ENCODE results near the gene MALT1. TPM values are rescaled to one million over a fixed set of nuclear protein-coding genes. Genes with fewer than 3 reads are reported as not detected.
"Not testable (repeated sequence)": the region's sequence is repeated elsewhere in the genome, so short reads cannot be mapped to it uniquely, and the experiment has no call there.

MALT1 gene
- total RNA-seq, 6 donors from 2014 or later: 17.1 to 29.3 (median 24.6) TPM

GRCh38 chr18:58756148-58756547 lies 84.9 kb downstream of the MALT1 start:
- H3K4me1 ChIP-seq: peaks cover 0 to 3% (median 0%) of the 10 kb centered on the region in 4 donors
- no peaks in the 10 kb centered on the region for H3K36me3 ChIP-seq
- no peaks in the 10 kb centered on the region for H3K9me3 ChIP-seq
- no peak overlapping the region for H3K4me3 ChIP-seq
- DNase-seq: no peak
- peak in 1 of 2 donors; percentile 37 for ATAC-seq (ENCODE audit: low FRiP score in 2 of 2)
- no peak overlapping the region for H3K27ac ChIP-seq
- H3K27me3 ChIP-seq: no peaks in the 10 kb centered on the region
- 91 to 92% methylated on average over 6 to 10 of the region's 10 CpGs for WGBS, 2 donors
- no peak for TF ChIP-seq POLR2A (IDR thresholded peaks at IDR 0.05)
- no peak for TF ChIP-seq EP300 (IDR thresholded peaks at IDR 0.05)
- TF ChIP-seq CTCF (IDR thresholded peaks at IDR 0.05): no peak
- TF ChIP-seq POLR2AphosphoS5 (IDR thresholded peaks at IDR 0.05): no peak

GRCh38 chr18:58756596-58757240 lies 85.5 kb downstream of the MALT1 start:
- H3K27ac ChIP-seq: no peak overlapping the region
- no peak for TF ChIP-seq POLR2AphosphoS5 (IDR thresholded peaks at IDR 0.05)
- TF ChIP-seq CTCF (IDR thresholded peaks at IDR 0.05): no peak
- no peak for TF ChIP-seq POLR2A (IDR thresholded peaks at IDR 0.05)
- TF ChIP-seq EP300 (IDR thresholded peaks at IDR 0.05): no peak
- ATAC-seq (ENCODE audit: low FRiP score in 2 of 2): no peak
- H3K4me3 ChIP-seq: no peak overlapping the region
- H3K9me3 ChIP-seq: no peaks in the 10 kb centered on the region
- no peak for DNase-seq
- peaks cover 0 to 3% (median 0%) of the 10 kb centered on the region in 4 donors for H3K4me1 ChIP-seq
- 82 to 93% methylated on average over 5 to 8 of the region's 8 CpGs for WGBS, 2 donors
- H3K27me3 ChIP-seq: no peaks in the 10 kb centered on the region
- no peaks in the 10 kb centered on the region for H3K36me3 ChIP-seq

- H3K27me3 ChIP-seq; H3K36me3 ChIP-seq; H3K27ac ChIP-seq; H3K4me1 ChIP-seq; H3K4me3 ChIP-seq; DNase-seq; ATAC-seq (ENCODE audit: low FRiP score in 2 of 2); H3K9me3 ChIP-seq: not testable (repeated sequence)
- WGBS, 2 donors: 89% methylated on average over 5 to 6 of the region's 7 CpGs
Observed at GRCh38 chr18:58757351-58757750, 86.1 kb downstream of the MALT1 start.

- ATAC-seq (ENCODE audit: low FRiP score in 2 of 2) (no peak), DNase-seq (no peak)
- no peaks in the 10 kb centered on the region for H3K9me3 ChIP-seq
- no peaks in the 10 kb centered on the region for H3K27me3 ChIP-seq
- no peak for TF ChIP-seq POLR2A (IDR thresholded peaks at IDR 0.05)
- no peak for TF ChIP-seq CTCF (IDR thresholded peaks at IDR 0.05)
- H3K36me3 ChIP-seq: no peaks in the 10 kb centered on the region
- WGBS, 2 donors: 63 to 70% methylated on average over 3 of the region's 3 CpGs
- no peak overlapping the region for H3K4me3 ChIP-seq
- no peak overlapping the region for H3K27ac ChIP-seq
- peaks cover 0 to 3% (median 0%) of the 10 kb centered on the region in 4 donors for H3K4me1 ChIP-seq
Observed at GRCh38 chr18:58758046-58758445, 86.8 kb downstream of the MALT1 start.

- no peak overlapping the region for H3K27ac ChIP-seq
- no peaks in the 10 kb centered on the region for H3K9me3 ChIP-seq
- ATAC-seq (ENCODE audit: low FRiP score in 2 of 2) (no peak), DNase-seq (no peak)
- no peaks in the 10 kb centered on the region for H3K36me3 ChIP-seq
- H3K4me3 ChIP-seq: no peak overlapping the region
- no peaks in the 10 kb centered on the region for H3K27me3 ChIP-seq
- TF ChIP-seq POLR2A (IDR thresholded peaks at IDR 0.05) (no peak), CTCF (IDR thresholded peaks at IDR 0.05) (no peak), POLR2AphosphoS5 (IDR thresholded peaks at IDR 0.05) (no peak), EP300 (IDR thresholded peaks at IDR 0.05) (no peak)
- peaks cover 0 to 3% (median 0%) of the 10 kb centered on the region in 4 donors for H3K4me1 ChIP-seq
- WGBS, 2 donors: 81 to 90% methylated on average over 9 of the region's 9 CpGs
Observed at GRCh38 chr18:58758606-58759005, 87.3 kb downstream of the MALT1 start.
